Nucleus accumbens (tissue), 56 donors: ENCODE results near the gene NRM.
"Not testable (repeated sequence)": the region's sequence is repeated elsewhere in the genome, so short reads cannot be mapped to it uniquely, and the experiment has no call there.

Experiments used
- DNase-seq, 56 donors: peaks; one replicate each; lab custom pipeline; 2025; lab: John Stamatoyannopoulos, UW

NRM gene

DNA sequence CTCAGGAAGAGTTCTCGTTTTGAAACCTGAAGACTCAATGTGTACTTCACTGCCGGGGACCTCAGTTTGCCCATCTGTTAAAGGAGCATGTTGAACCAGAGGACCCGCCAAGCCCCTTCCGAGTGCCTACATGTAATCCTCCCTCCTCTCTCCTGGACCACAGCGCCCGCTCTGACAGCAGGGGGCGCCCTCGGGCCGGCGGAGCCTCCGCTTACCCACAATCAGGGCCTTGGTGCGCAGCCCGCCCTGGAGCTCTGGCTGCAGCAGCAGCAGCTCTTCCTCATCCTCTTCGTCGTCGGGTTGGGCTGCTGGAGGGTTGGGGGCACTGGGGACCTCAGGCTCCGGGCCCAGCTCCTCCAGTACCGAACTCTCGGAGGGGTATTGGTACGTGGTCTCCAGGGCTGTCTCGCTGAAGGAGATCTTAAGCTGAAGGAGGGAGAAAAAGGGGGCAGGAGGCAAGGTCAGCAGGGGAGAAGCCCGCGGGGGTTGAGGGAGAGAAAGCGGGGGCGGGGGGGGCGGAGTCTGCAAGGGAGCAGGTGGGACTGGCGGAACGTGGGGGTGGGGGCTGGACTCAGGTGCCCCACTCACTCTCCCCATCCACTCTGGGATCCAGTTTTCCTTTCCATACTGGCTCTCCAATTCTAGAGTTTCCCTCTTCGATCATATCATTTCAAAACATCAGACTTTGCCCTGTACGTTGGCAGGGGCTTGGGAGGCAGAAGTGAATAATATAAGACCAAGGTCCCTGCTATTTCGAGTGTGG lies 11.6 kb downstream of the NRM start:
- DNase-seq = peak in 53 of 56 donors; percentile 19 to 91 (median 70)

DNA sequence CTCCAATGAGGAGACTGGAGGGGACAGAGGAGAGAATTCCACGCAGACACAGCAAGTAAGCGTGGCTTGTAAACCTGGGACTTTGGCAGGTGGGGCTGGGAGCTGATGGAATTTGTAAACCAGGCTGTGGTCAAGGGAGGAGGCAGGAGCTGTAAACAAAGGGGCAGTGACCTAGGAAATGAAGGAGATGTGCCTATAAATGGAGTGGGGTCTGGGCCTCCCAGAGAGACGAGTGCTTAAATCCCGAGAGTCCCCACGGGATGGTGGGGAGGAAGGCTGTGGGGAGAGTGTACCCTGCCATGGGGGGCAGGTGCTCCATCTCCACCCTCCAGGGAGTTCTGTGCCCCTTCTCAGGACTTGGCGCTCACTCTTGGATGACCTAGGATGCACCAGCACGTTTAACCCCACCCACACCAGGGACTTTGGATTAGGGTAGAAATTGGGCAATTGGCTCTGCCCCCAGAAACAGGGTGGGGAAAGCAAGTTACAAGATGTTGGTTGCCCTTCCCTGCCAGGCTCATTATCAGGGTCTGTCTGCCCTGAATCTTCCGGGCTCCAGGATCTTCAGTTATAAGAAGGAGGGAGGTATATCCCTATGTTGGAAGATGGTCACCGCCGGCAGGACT lies 14.0 kb downstream of the NRM start:
- no peak for DNase-seq

DNA sequence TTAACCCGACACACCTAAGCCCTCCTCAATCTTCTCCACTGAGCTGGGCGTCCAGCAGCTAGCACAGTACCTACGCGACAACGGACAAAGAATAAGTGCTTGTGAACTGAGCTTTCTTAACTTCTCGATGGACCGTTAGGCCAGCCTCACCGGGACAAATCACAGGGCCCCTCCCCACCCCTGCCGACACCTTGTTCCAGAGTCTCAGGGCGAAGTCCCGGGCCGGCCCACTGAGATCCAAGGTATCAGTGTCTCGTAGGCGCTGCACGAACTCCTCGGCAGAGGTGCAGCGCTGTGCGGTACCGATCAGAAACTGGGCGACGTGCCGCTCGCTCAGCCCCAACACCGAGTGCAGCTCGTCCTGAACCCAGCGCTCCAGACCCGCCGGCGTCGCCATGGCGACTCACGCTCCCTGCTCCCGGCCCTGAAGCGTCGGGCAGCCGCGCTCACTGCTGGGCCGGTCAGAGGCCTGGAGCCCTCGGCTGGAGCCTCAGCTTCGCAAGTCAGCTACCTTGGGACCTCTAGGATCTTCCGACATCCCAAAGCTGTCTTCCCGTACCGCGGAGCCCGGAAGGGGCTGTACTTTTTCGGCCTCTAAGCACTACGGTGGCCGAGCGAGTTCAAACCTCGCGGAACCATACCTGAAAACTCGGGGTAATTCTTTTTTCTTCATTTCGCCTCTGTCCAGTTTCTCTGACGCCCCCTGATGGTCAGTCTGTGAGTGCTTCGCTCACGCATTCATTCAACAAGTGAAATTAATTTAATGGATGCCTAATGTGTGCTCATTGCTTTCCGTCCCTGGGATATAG lies 18.1 kb downstream of the NRM start, which contains the start of gene DHX16:
DHX16 (minus strand) TSS at position 562 of the 809 bp plus-strand sequence; CDS start at position 397, 165 bp downstream.
- DNase-seq = peak in 55 of 56 donors; percentile 38 to 93 (median 79)

DNA sequence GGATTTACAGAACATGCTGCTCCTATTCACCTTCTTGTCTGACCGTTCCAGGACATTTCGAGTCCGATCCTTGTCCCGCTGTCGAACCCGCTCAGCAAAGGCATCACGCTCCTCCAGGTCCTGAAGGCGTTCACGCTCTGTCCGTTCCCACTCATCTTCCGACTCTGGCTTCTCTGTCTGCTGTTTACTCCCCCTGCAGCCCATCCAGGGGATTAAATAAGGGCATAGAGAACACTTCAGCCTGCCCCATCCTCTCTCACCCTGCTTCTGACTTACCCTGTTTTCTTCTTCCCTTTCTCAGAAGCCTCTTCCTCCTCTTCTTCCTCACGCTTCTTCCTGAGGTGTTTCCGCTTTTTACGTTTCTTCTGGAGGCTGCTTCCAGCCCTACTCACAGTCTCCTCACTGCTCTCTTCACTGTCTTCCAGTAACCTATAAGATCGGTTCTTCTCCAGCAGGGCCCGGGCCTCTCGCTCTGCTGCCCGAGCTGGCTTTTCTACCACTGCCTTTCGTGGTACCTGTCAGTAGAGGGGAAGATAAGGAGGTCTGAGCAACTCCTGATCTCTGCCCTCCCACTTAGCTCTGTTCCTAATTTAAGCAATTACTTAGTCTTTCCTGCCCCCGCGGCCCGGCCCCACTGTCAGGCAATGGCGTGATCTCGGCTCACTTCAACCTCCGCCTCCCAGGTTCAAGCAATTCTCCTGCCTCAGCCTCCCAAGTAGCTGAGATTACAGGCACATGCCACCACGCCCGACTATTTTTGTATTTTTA lies 19.8 kb downstream of the NRM start:
- DNase-seq = no peak

DNA sequence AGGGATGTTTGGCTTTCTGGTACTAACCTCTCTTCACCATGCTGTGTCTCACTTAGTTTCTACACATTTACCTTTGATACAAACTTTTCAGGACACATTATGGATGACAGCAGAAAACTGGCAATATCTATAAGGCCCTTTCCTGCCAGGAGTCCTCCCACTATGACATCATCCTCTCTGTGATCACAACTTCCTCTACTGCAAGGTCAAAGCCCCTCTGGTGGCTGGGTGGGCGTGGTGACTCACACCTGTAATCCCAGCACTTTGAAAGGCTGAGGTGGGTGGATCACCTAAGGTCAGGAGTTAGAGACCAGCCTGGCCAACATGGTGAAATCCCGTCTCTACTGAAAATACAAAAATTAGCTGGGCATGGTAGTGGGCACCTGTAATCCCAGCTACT lies 24.5 kb downstream of the NRM start:
- DNase-seq = not testable (repeated sequence)

DNA sequence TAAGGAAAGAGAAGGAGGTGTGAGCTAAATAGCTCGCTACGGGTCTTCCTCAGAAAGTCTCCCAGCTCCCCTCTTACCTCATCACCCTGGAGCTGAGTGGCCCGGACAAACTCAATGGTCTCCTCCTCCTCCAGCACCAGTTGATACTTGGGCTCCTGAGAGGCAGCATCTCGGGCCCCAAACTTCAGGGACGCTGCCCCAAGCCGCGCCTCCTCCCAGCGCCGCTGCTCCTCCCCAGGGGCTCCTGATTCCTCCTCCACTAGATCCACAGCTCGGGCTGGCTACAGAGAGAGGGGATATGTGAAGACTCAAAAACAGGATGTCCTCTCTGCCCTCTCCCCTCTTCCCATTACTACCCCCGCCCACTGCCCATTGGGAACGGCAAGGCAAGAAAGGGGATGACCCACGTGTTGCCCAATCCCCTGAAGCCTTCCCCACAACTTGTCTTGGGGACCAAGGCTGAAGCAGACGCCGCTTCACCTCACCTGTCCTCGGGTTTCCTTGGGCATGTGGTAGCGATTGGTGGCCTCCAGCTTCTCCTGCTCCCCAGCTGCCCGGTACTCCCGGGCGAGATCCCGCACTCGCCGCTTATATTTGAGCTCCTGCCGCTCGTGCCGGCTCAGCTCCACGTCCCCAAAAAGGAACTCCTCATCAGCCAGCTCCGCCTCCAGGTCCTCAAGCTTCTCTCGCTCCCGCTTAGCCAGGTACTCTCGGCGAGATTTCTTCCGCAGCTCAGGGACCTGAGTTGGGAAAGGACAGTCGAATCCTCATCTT lies 25.6 kb downstream of the NRM start:
- no peak for DNase-seq

DNA sequence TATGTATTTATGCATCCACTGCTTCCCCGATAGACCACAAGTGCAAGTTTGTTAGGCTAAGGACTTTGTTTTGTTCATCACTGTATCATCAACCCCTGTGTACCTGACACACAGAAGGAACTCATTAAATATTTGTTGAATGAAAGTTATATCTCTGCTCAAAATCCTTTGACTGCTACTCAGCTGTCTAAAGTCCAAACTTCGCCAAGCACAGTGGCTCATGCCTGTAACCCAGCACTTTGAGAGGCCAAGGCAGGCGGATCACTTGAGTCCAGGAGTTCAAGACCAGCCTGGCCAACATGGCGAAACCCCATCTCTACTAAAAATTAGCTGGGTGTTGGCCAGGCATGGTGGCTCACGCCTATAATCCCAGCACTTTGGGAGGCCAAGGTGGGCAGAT lies 32.9 kb downstream of the NRM start:
- not testable (repeated sequence) for DNase-seq

DNA sequence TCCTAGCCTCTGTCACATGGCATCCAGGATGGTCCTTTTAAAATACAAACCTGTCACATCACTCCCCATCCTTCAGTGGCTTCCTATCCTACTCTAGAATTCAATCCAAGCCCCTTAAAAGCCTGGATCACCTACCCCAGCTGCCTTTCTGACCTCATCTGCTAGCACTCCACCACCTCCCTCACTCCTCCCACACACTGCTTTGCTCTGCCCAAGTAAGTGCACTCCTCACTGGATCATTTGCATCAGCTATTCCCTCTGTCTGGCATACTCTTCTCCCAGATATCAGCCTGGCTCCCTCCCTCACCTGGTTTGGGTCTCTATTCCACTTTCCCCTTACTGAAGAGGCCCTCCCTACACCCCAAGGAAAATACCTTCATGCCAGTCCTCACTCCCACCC lies 33.3 kb downstream of the NRM start:
- DNase-seq = peak in 9 of 56 donors; percentile 4 to 33 (median 5)

DNA sequence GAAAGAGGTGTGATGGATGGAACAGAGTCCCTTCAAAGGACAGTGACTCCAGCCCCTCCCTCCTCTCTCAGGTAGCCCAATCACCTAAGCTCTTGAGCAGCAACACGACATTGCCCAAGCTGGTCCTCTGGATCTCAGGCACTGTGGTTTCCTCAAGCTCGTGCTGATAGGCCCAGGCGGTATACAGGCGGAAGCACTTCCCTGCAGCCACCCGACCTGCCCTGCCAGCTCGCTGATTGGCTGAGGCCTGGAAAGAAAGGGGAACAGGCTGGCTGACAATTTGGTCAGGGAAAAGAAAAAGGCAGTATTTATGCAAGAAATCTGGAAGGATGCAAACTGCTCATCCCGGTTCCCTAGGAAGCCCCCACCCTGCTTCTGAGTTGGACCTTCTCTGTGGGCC lies 34.3 kb downstream of the NRM start:
- peak in 4 of 56 donors; percentile 4 to 14 (median 8) for DNase-seq

DNA sequence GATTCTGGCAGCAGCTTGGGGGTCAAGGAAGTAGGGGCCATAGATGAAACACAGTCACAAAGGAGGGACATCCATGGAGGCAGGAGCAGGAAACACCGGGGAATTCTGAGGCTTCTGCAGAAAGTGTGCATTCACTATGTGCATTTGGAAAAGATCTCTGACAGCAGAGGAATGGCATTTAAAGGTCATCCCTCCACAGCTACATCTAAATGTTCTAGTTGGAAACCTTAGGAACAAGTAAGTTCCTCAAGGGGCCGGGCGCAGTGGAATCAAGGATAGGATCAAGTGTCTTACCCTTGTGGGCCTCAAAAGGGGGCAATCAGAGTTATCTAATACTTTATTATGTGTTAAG lies 35.1 kb downstream of the NRM start:
- no peak for DNase-seq

DNA sequence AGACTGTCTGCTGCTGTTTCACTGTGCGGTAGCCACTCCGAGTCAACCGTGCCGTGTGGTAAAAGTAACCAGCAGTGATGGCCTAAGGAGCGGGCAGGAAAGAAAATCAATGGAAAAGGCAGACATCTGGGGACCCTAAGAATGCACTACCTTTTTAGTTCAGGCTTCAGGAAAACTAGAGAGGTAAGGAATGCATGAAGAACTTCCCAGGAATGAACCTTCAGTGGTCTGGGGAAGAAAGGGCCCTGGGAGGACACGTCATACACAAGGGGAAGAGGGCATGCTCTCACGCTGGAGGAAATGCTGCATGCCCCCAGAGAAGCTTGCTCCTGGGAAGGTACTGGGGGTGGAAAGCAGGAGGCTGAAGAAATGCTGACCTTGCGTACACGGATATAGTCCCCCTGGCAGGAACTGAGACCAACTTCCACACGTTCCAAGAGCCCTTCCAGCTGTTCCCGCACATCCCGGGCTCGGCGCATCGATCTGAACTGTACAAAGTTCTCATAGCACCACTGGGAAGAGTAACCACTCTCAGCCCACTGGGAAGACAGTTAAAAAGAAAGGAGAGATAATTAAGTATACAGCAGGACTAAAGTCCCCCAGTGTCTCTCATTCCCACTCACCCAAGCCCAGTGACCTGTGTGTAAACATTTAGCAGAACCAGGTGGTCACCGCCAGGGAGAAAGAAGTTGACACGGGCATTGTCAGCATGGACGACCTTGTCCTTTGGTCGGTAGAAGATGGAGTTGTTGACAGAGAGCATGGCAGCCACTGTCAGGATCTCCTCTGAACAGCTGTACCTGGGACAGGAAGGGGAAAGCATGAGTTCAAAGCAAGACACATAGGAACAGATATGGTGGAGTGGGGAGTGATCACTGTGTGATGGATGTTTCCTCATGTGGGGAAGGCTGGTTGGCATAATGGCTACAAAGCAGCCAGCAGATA lies 35.7 kb downstream of the NRM start:
- no peak for DNase-seq

DNA sequence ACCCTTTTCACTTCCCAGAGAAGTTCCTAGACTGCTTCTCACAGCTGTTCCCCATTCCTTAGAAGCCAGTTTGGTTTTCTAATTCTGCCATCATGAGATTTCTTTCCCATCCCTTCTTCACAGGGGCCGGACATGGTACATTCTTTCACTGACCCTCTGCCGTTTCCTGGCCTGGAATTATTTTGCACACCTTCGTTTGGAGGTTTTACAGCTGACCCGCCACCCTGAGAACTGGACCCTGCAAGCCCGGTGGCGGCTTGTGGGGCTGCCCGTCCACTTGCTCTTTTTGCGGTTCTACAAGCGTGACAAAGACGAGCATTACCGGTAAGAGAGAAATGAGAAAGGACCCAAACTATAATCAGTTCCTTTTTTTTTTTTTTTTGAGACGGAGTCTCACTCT lies 39.6 kb downstream of the NRM start:
- no peak for DNase-seq

DNA sequence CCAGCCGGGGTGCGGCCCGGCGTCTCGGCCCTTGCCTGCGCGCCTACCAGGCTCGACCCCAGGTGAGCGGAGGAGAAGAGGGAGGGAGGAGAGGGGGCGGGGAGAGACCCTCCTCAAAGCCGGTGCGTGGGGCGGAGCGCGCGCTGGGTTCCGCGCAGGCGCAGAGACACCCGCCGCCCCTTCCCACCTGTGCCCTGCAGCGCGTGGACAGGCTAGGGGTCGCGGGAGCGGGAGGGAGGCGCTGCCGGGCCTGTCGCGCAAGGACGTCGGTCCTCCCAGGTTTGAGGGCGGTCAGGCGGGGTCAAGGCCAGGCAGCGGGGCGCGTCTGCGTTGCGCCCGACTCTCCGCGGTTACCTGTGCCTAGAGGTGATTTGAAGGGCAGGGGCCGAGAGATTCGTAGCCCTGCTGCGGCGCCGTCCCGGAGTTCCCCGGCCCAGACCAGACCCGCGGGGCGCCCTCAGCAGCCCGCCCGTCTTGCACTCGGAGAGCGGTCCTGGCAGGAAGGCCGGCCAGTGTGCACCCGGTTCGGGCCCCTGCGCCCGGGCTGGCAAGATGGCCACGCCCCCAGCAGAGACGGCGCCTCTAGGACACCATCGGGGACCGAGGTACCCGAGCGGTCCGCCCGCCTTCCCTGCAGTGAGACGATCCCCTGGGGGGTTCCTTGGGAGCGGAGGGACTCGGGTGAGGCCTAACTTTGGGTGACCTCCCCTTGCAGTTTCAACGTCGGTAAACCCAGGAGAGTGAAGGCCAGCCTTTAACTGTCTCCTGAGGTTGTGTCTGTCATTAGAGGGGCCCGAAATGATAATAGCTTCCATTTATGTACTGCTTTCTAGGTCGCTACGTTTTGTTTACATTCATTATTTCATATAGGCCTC lies 43.3 kb downstream of the NRM start:
- DNase-seq = peak in 49 of 56 donors; percentile 39 to 94 (median 79)

DNA sequence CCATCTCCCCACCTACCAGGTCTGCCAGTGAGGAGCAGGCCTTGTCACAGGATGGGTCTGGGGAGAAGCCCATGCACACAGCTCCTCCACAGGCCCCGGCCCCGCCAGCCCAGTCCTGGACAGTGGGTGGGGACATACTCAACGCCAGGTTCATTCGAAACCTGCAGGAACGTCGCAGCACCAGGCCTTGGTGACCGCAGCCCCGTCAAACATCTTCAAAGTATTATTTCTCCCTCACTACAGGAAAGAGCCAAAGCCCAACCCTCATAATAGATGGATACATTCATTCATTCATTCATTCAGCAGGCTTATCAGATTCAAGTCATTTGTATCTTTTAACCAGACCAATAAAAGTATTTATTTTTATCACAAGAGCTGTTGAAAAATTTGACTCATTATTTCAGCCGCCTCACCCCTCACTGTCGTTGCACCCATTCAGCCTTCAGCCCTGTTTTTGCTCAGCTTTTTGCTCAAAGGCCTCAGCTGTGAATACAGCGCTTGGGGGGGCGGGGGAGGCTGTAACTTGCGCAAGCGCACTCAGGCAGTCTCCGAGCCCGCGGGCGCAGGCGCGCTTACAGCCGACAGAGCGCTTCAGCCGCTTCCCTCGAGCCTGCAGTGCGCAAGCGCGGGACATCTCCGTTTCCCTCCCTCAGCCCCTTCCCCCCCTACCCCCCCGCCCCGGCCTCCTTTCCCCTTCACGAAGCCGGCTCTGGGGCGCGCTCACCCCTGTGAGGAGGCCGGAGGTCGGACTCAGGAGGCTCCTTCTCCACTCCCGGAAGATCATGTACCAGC lies 44.1 kb downstream of the NRM start, which contains the start of gene C6orf136:
C6orf136 (plus strand) TSS at position 684 of the 792 bp plus-strand sequence; CDS start at position 783, 99 bp downstream.
- DNase-seq = peak; percentile 41 to 96 (median 88)

DNA sequence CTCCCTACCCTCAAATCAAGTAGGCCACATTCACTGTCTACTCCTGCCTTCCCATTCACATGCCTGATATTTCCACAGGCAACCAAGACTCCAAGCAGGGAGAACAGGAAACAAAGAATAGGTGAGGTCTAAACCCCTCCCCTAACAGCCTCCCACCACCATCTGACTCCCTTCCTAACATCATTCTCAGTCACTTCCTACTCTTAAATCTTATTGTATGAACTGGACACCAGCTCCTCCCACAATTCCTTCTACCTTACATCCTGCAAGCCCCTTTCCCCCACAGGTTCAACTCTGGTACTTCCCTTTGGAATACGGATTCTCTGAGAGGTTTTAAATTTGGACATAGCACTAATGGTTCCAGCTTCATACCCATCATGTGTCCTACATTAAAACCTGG lies 44.8 kb downstream of the NRM start:
- no peak for DNase-seq

DNA sequence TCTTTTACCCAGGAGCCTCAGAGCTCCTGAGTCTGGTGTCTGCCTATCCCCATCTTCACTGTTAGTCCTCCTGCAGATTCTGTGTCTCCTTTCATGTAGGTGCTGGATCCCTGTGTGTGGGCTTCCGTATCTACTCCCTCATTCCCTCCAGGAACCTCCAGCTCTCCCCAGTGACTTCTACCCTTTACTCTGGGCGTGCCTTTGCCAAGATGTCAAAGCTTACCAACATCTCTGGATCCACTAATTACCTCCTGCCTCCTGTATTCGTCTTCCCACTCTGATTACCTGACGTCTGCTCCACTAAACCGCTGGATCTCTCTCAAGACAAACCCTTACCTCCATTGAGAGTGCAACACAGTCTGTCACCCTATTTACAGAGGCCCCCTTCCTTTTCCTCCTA lies 46.0 kb downstream of the NRM start:
- no peak for DNase-seq

DNA sequence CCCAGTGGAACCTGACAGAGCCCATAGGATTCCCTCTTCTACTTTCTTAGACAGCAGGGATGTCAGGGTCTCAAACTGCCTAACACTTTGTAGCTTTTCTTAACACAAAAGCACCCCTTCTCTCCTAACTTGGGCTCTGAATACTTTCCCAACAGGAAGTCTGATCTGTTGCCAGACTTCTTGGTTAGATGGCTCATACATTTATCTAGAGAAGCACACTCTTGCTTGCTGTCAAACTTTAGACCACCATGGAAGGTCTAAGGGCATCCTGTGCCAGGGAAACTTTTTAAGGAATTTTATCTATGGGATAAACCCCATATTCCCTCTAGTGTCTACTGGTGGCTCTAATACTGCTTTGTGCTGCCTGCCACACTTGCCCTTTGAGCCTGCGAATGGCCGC lies 47.1 kb downstream of the NRM start:
- DNase-seq = no peak
